ENCODE measurements around the gene GBF1.
"Not testable (repeated sequence)": the region's sequence is repeated elsewhere in the genome, so short reads cannot be mapped to it uniquely, and the experiment has no call there.

The GBF1 gene

DNA sequence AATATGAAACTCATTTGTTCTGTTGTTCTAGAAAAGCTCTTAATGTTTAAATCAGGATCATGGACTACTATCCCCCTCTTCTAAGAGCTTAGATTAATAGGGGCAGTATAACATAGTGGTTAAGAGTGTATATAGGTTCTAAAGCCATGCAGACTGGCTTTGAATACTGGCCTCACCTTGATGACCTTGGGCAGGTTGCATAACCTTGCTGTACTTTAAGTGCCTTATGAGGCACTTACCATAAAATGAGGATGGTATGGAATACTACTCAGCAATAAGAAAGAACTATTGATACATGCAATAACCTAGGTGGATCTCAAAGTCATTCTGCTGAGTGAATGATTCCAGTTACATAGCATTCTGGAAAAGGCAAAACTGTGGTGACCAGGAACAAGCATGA lies 53.6 kb downstream of the GBF1 start:
- Histone ChIP-seq H3K36me3 (ENCODE audit: control insufficient read depth, low read depth, low read length) (no peaks in the 10 kb centered on the region), H3K27ac (ENCODE audit: low read length) (no peak overlapping the region)

DNA sequence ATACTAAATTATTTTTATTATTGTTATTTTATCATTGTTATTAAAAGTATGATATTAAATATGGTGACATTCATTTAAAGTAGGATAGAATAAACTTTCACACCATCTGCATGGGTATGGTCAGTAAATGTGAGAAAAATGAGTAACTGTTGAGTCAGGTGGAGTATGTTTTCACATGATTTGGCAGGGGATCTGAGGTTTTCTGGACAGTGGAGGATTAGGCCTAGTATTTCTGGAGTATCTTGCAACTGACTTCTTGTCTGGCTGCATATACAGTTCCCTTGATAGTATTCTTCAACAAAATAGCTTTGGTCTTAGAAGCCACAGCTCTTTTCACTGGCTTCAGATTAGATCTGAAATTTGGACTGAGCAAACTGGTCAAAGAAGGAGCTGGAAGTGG lies 54.5 kb downstream of the GBF1 start:
- no peaks in the 10 kb centered on the region for H3K36me3 ChIP-seq (ENCODE audit: control insufficient read depth, low read depth, low read length)
- H3K9me3 ChIP-seq (ENCODE audit: control insufficient read depth, low read depth, low read length) = no peaks in the 10 kb centered on the region
- no peak overlapping the region for H3K27ac ChIP-seq (ENCODE audit: low read length)
- H3K27me3 ChIP-seq (ENCODE audit: control insufficient read depth, insufficient read depth, low read length) = no peaks in the 10 kb centered on the region
- H3K4me1 ChIP-seq (ENCODE audit: control insufficient read depth, low read depth, low read length) = no peaks in the 10 kb centered on the region
- H3K4me3 ChIP-seq (ENCODE audit: low read length) = no peak overlapping the region
- H3K9ac ChIP-seq (ENCODE audit: low read length) = no peak overlapping the region

More for the DNA sequence above, 53.6 kb downstream of the GBF1 start:
- H3K9ac ChIP-seq (ENCODE audit: low read length) = no peak overlapping the region
- H3K4me1 ChIP-seq (ENCODE audit: control insufficient read depth, low read depth, low read length) = no peaks in the 10 kb centered on the region
- no peaks in the 10 kb centered on the region for H3K9me3 ChIP-seq (ENCODE audit: control insufficient read depth, low read depth, low read length)
- no peaks in the 10 kb centered on the region for H3K27me3 ChIP-seq (ENCODE audit: control insufficient read depth, insufficient read depth, low read length)
- H3K4me3 ChIP-seq (ENCODE audit: low read length) = no peak overlapping the region

DNA sequence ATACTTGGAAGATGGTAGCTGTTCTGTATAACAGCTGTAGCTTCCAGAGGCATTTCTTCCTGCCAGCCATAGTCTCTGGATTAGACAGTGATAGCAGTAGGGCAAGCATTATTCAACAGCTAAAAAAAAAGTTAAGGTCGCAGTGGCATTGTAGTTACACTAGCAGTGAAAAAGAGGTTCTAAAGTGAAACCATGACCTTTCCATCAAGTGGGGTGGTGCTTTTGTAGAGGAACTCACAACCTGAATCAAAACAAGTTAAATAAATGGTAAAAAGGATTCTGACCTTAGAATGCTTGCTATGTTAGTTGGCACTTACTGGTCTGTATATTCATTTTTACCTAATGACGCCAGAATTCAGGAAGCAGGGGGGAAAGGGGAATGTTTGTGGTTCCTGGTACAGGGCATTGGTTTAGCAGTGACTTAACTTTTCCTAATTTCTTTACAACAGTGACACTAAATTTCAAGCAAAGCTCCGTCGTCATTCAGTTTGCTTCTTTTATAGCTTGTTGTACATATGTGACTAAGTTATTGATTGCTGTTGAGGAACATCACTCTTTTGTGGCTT lies 55.0 kb downstream of the GBF1 start:
- H3K36me3 ChIP-seq (ENCODE audit: control insufficient read depth, low read depth, low read length) = no peaks in the 10 kb centered on the region
- no peaks in the 10 kb centered on the region for H3K27me3 ChIP-seq (ENCODE audit: control insufficient read depth, insufficient read depth, low read length)
- no peaks in the 10 kb centered on the region for H3K4me1 ChIP-seq (ENCODE audit: control insufficient read depth, low read depth, low read length)
- H3K4me3 ChIP-seq (ENCODE audit: low read length) = no peak overlapping the region
- no peak overlapping the region for H3K9ac ChIP-seq (ENCODE audit: low read length)
- no peak overlapping the region for H3K27ac ChIP-seq (ENCODE audit: low read length)
- no peaks in the 10 kb centered on the region for H3K9me3 ChIP-seq (ENCODE audit: control insufficient read depth, low read depth, low read length)

DNA sequence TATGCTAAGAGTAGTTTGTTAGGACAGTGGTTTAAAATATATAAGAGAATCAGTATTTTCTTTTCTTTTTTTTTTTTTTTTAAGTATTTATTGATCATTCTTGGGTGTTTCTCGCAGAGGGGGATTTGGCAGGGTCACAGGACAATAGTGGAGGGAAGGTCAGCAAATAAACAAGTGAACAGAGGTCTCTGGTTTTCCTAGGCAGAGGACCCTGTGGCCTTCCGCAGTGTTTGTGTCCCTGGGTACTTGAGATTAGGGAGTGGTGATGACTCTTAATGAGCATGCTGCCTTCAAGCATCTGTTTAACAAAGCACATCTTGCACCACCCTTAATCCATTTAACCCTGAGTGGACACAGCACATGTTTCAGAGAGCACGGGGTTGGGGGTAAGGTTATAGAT lies 55.6 kb downstream of the GBF1 start:
- not testable (repeated sequence) for H3K9ac ChIP-seq (ENCODE audit: low read length); H3K27me3 ChIP-seq (ENCODE audit: control insufficient read depth, insufficient read depth, low read length); H3K27ac ChIP-seq (ENCODE audit: low read length); H3K36me3 ChIP-seq (ENCODE audit: control insufficient read depth, low read depth, low read length); H3K4me3 ChIP-seq (ENCODE audit: low read length); H3K4me1 ChIP-seq (ENCODE audit: control insufficient read depth, low read depth, low read length); H3K9me3 ChIP-seq (ENCODE audit: control insufficient read depth, low read depth, low read length)

DNA sequence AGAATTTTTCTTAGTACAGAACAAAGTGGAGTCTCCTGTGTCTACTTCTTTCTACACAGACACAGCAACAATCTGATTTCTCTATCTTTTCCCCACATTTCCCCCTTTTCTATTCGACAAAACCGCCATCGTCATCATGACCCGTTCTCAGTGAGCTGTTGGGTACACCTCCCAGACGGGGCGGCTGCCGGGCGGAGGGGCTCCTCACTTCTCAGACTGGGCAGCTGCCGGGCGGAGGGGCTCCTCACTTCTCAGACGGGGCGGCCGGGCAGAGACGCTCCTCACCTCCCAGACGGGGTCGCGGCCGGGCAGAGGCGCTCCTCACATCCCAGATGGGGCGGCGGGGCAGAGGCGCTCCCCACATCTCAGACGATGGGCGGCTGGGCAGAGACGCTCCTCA lies 56.0 kb downstream of the GBF1 start:
- not testable (repeated sequence) for H3K27ac ChIP-seq (ENCODE audit: low read length); H3K4me1 ChIP-seq (ENCODE audit: control insufficient read depth, low read depth, low read length); H3K9me3 ChIP-seq (ENCODE audit: control insufficient read depth, low read depth, low read length); H3K4me3 ChIP-seq (ENCODE audit: low read length); H3K9ac ChIP-seq (ENCODE audit: low read length); H3K36me3 ChIP-seq (ENCODE audit: control insufficient read depth, low read depth, low read length); H3K27me3 ChIP-seq (ENCODE audit: control insufficient read depth, insufficient read depth, low read length)

DNA sequence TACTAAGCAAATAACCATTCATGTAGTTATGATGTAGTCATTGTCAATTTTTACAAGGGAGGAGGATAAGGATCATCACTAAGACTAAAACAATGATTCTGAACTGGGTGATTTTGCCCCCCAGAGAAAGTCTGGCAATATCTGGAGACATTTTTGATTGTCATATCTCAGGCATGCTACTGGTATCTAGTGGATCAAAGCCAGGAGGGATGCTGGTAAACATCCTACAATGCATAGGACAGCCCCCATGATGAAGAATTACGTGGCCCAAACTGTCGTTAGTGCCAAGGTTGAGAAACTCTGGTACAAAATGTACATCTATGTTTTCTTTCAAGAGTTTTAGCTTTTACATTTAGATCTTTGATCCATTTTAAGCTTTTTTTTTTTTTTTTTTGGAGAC lies 57.3 kb downstream of the GBF1 start:
- H3K9me3 ChIP-seq (ENCODE audit: control insufficient read depth, low read depth, low read length) = no peaks in the 10 kb centered on the region
- no peaks in the 10 kb centered on the region for H3K27me3 ChIP-seq (ENCODE audit: control insufficient read depth, insufficient read depth, low read length)
- H3K27ac ChIP-seq (ENCODE audit: low read length) = no peak overlapping the region
- no peak overlapping the region for H3K4me3 ChIP-seq (ENCODE audit: low read length)
- H3K4me1 ChIP-seq (ENCODE audit: control insufficient read depth, low read depth, low read length) = no peaks in the 10 kb centered on the region
- no peaks in the 10 kb centered on the region for H3K36me3 ChIP-seq (ENCODE audit: control insufficient read depth, low read depth, low read length)
- H3K9ac ChIP-seq (ENCODE audit: low read length) = no peak overlapping the region

DNA sequence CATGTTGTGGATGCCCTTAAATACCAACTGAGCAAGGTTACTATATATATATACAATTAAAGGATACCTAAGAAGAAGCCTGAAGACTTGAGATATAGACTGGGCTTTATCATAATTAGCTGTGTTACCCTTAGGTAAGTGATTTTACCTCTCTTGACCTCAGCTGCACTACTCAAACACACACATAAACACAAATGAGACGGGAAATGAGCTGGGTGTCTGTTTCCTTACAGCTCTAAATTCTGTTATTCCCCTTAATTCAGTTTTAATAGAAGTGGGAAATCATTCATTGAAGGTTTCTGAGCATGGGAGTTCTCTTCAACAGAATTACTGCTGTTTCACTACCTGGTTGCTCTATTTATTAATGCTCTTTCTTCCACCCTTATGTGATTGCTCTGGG lies 60.7 kb downstream of the GBF1 start:
- Histone ChIP-seq H3K4me3 (ENCODE audit: low read length) (no peak overlapping the region), H3K27ac (ENCODE audit: low read length) (no peak overlapping the region), H3K4me1 (ENCODE audit: control insufficient read depth, low read depth, low read length) (peaks cover 6% of the 10 kb centered on the region), H3K36me3 (ENCODE audit: control insufficient read depth, low read depth, low read length) (no peaks in the 10 kb centered on the region), H3K27me3 (ENCODE audit: control insufficient read depth, insufficient read depth, low read length) (no peaks in the 10 kb centered on the region), H3K9ac (ENCODE audit: low read length) (no peak overlapping the region), H3K9me3 (ENCODE audit: control insufficient read depth, low read depth, low read length) (no peaks in the 10 kb centered on the region)

DNA sequence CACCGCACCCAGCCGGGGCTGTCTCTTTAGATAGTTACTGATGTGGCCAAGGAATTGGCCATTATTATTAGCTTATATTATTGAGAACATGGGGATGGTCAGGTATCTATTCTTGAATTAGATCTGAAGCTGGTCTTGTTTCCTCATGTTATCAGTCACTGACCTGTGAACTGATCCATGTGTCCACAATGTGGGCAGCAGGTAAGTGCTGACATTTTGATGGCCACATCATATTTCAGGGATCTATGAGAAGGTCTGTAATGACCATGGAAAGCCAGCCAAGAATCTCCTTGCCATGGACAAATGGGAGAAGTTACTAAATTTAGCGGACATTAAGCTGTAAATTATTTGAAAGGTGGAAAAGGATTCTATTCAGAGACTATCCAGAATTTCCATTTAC lies 61.4 kb downstream of the GBF1 start:
- H3K9me3 ChIP-seq (ENCODE audit: control insufficient read depth, low read depth, low read length) = no peaks in the 10 kb centered on the region

DNA sequence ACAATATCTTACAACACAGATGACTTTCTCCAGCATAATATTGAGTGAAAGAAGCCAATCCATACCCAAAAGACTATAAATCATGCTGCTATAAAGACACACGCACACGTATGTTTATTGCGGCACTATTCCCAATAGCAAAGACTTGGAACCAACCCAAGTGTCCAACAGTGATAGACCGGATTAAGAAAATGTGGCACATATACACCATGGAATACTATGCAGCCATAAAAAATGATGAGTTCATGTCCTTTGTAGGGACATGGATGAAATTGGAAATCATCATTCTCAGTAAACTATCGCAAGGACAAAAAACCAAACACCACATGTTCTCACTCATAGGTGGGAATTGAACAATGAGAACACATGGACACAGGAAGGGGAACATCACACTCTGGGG lies 63.0 kb downstream of the GBF1 start:
- not testable (repeated sequence) for H3K4me3 ChIP-seq (ENCODE audit: low read length); H3K27me3 ChIP-seq (ENCODE audit: control insufficient read depth, insufficient read depth, low read length); H3K9ac ChIP-seq (ENCODE audit: low read length); H3K36me3 ChIP-seq (ENCODE audit: control insufficient read depth, low read depth, low read length); H3K4me1 ChIP-seq (ENCODE audit: control insufficient read depth, low read depth, low read length); H3K27ac ChIP-seq (ENCODE audit: low read length); H3K9me3 ChIP-seq (ENCODE audit: control insufficient read depth, low read depth, low read length)

More for the DNA sequence above, 61.4 kb downstream of the GBF1 start:
- Histone ChIP-seq H3K27ac (ENCODE audit: low read length) (no peak overlapping the region), H3K4me3 (ENCODE audit: low read length) (no peak overlapping the region), H3K9ac (ENCODE audit: low read length) (no peak overlapping the region), H3K27me3 (ENCODE audit: control insufficient read depth, insufficient read depth, low read length) (no peaks in the 10 kb centered on the region), H3K4me1 (ENCODE audit: control insufficient read depth, low read depth, low read length) (peaks cover 6% of the 10 kb centered on the region), H3K36me3 (ENCODE audit: control insufficient read depth, low read depth, low read length) (no peaks in the 10 kb centered on the region)

DNA sequence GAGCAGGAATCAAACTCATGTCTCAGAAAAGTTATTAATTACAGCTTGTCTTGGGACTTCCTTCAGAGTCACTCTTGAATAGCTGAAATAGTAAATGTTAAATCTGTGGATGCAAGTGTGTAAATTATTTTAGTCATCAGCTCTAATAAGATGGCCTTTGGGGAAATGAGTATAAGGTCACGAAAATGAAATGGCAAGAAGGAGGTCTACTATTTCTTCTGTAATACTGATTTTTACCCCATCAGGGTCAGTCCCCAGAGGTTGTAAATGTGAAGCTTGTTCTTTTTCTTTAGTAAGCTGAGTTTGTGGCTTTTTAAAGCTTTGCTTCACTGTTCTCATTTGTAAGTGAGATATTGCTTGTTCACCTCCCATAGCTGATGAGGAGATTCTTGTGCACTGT lies 63.9 kb downstream of the GBF1 start:
- Histone ChIP-seq H3K27me3 (ENCODE audit: control insufficient read depth, insufficient read depth, low read length) (no peaks in the 10 kb centered on the region), H3K9ac (ENCODE audit: low read length) (no peak overlapping the region), H3K4me3 (ENCODE audit: low read length) (no peak overlapping the region), H3K27ac (ENCODE audit: low read length) (no peak overlapping the region), H3K9me3 (ENCODE audit: control insufficient read depth, low read depth, low read length) (no peaks in the 10 kb centered on the region), H3K36me3 (ENCODE audit: control insufficient read depth, low read depth, low read length) (no peaks in the 10 kb centered on the region), H3K4me1 (ENCODE audit: control insufficient read depth, low read depth, low read length) (peaks cover 6% of the 10 kb centered on the region)

DNA sequence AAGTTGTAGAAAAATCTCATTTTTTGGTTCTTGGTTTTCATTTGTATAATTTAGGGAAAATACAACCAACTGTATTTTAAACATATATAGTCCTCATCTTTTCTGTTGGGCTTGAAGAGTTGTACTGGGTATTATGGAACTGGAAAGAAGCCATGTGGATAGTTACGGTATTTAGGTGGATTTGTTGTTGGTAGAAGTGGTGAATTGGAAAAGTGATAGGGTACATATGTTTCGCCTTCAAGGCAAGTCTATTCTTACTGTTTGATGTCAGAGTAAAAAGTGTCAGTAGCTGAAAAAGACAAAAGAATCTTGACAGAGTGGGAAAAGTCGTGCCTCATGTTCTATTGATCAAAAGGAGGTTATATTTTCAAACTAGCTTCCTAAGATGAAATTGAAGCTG lies 64.6 kb downstream of the GBF1 start:
- no peaks in the 10 kb centered on the region for H3K9me3 ChIP-seq (ENCODE audit: control insufficient read depth, low read depth, low read length)
- no peak overlapping the region for H3K27ac ChIP-seq (ENCODE audit: low read length)
- H3K27me3 ChIP-seq (ENCODE audit: control insufficient read depth, insufficient read depth, low read length) = no peaks in the 10 kb centered on the region
- no peak overlapping the region for H3K9ac ChIP-seq (ENCODE audit: low read length)
- H3K36me3 ChIP-seq (ENCODE audit: control insufficient read depth, low read depth, low read length) = no peaks in the 10 kb centered on the region
- peaks cover 6% of the 10 kb centered on the region for H3K4me1 ChIP-seq (ENCODE audit: control insufficient read depth, low read depth, low read length)
- no peak overlapping the region for H3K4me3 ChIP-seq (ENCODE audit: low read length)

DNA sequence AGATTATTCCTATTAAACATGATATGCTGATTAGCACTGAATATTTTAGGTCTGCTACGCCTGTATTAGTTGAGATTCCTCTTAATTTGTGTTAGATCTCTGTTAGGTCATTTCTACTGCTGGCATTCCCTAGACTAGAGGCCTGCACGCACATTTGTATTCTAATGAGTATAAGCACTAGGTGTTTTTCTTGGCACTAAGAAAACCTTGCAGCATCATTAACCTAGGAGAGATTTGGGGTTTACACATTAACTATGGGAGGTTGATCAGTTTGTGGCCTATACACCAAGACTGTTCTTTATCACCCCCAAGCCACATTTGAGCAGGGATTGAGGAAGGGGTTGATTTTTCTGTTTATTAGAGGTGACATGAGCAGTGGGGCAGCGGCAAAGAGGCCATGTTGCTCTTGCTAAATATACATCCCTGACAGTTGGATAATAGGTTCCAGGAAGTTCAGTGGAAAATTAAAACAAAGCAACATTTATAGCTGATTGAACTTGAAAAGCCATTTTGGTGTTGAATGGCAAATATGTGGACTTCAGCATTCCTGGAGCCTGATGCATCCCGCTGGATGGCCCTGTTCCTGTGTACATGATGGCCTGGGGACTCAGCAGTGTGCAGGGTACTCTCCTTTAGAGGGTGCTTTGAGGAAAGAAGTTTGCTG lies 65.2 kb downstream of the GBF1 start:
- Histone ChIP-seq H3K4me3 (ENCODE audit: low read length) (no peak overlapping the region), H3K27me3 (ENCODE audit: control insufficient read depth, insufficient read depth, low read length) (no peaks in the 10 kb centered on the region), H3K9me3 (ENCODE audit: control insufficient read depth, low read depth, low read length) (no peaks in the 10 kb centered on the region), H3K36me3 (ENCODE audit: control insufficient read depth, low read depth, low read length) (no peaks in the 10 kb centered on the region), H3K9ac (ENCODE audit: low read length) (no peak overlapping the region), H3K4me1 (ENCODE audit: control insufficient read depth, low read depth, low read length) (peaks cover 6% of the 10 kb centered on the region), H3K27ac (ENCODE audit: low read length) (no peak overlapping the region)

All from iPS-18a (cell line).